KOPT-K1 (cell line): Measurements from ENCODE around the gene CNOT4.
"Not testable (repeated sequence)": the region's sequence is repeated elsewhere in the genome, so short reads cannot be mapped to it uniquely, and the experiment has no call there.

Source experiments
- H3K27ac ChIP-seq: fragments of 200-600 bp; sonication (generic); 2 replicates; pipeline ENCODE4 v1.5.1; 2016; ENCODE audit warnings: antibody characterized with exemption, mild to moderate bottlenecking, low read depth, low read length; ENCODE audit not compliant: poor library complexity, severe bottlenecking
- H3K36me3 ChIP-seq: fragments of 200-600 bp; sonication (generic); 2 replicates; pipeline ENCODE4 v1.5.1; 2017; ENCODE audit warnings: antibody characterized with exemption, mild to moderate bottlenecking, low read length, moderate library complexity; ENCODE audit not compliant: insufficient read depth
- H3K9me3 ChIP-seq: fragments of 200-600 bp; sonication (generic); 2 replicates; pipeline ENCODE4 v1.5.1; 2017; ENCODE audit warnings: antibody characterized with exemption, low read length, mild to moderate bottlenecking; ENCODE audit not compliant: insufficient read depth, poor library complexity, severe bottlenecking

Gene CNOT4

DNA sequence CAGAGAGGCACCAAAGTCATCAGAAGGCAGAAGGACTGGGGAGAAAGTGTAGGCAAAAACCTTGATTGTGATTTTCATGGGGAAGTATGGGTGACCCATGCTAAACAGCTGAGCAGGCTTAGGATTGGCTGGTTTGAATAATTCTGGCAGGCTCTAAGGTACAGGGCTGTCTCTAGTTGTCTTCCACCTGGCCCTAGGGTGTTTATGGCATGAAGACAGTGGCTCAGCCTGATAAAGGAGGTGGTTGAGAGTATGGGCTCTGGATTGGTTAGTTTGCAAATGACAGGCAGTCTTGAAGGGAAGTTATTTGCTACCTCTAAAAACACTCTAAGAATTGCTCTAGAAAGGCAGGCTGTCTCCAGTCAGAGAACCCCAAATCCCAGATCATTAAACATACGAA lies 176.0 kb downstream of the CNOT4 start:
- Histone ChIP-seq H3K36me3 (no peaks in the 10 kb centered on the region), H3K9me3 (no peaks in the 10 kb centered on the region), H3K27ac (no peak overlapping the region)

DNA sequence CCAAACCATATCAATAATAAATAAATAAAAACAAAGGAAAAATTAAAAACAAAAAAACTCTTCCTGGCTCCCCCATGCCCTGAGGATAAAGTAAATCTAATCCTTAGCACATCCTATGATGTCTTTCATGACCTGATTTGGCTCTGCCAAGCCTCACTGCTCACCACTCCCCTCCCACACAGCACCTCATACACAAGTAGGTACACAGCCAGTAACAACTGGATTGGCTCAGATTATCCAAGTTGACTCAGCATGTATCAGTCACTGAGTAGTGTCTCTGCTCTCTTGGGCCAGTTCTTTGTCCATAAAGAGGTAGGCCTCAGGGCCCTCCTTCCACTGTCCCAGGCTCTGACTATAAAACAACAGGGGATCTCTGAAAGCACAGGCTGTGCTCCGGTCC lies 176.7 kb downstream of the CNOT4 start:
- Histone ChIP-seq H3K9me3 (no peaks in the 10 kb centered on the region), H3K36me3 (no peaks in the 10 kb centered on the region), H3K27ac (no peak overlapping the region)

DNA sequence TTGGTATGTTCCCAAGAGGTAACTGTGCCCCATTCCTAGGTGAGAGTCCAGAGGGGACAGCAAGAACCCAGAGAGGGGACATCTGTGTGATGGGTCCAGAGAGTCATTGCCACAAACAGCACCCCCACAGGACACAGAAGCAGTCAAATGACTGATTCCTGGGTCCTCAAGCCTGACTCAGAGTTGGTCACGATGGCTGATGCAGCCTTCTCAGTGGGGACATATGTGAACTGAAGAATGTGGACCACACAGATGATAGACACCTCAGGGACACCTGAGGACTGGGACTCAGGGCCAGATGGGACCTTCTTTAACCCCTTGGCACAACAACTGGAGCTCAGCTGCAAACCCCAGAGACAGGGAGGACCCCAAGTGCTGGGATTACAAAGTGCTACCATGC lies 179.8 kb downstream of the CNOT4 start:
- Histone ChIP-seq H3K36me3 (no peaks in the 10 kb centered on the region), H3K9me3 (no peaks in the 10 kb centered on the region), H3K27ac (no peak overlapping the region)

DNA sequence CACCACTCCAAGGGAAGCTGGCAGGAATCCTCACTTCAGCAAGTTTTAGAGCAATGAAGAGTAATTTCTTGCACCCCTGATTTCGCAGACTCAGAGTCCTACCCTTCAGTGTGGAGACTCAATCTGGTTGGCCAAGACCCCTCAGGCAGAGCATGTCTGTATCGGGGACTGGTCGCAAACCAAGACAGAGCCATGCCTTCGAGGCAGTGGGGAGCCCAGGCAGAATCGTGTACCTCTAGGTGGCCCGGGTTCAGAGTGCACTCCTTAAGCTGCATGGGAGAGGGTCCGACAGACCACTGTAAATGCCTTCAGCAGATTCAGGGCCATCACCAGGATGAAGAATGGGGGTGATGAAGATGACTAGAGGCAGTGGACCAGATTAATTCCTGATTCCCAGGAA lies 181.4 kb downstream of the CNOT4 start:
- Histone ChIP-seq H3K9me3 (no peaks in the 10 kb centered on the region), H3K36me3 (no peaks in the 10 kb centered on the region), H3K27ac (no peak overlapping the region)

DNA sequence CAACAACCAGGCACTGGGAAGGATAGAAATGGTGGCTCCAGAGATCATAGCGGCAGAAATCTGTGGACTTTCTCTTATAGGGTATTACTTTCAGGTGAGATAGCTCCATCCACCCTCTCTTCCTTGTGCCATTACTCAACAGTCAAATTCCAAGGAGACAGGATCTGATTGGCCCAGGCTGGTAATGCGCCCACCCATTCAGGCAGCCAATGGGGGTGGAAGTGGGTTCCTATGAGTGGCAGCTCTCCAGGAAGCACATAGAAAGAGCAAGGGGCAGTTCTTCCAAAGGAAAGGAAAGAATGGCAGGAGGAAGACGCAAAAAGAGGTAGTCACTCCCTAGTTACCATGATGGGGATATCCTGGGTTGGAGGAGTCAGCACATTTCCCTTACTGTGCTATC lies 181.8 kb downstream of the CNOT4 start:
- H3K36me3 ChIP-seq, result no peaks in the 10 kb centered on the region
- H3K27ac ChIP-seq, result no peak overlapping the region
- H3K9me3 ChIP-seq, result no peaks in the 10 kb centered on the region

DNA sequence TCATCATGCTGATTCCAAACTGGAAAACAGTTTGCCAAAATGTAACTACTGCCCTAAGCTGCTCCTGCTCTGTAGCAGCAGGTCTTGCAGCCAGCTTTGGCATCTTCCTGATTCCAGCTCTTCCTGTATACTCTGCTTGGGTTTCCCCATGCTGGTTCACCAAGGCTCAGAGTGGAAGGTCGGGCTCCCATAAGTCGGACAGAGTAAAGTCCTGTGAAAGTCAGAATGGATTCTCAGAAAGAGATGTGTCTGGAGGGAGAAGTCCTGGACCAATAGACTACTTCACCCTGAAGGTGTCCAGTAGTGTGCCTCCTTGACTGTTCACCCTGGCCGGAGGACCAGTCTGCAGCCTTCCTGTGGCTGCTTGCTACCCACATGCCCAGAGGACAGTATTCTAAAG lies 182.4 kb downstream of the CNOT4 start:
- no peak overlapping the region for H3K27ac ChIP-seq
- H3K9me3 ChIP-seq, result no peaks in the 10 kb centered on the region
- H3K36me3 ChIP-seq, result no peaks in the 10 kb centered on the region

DNA sequence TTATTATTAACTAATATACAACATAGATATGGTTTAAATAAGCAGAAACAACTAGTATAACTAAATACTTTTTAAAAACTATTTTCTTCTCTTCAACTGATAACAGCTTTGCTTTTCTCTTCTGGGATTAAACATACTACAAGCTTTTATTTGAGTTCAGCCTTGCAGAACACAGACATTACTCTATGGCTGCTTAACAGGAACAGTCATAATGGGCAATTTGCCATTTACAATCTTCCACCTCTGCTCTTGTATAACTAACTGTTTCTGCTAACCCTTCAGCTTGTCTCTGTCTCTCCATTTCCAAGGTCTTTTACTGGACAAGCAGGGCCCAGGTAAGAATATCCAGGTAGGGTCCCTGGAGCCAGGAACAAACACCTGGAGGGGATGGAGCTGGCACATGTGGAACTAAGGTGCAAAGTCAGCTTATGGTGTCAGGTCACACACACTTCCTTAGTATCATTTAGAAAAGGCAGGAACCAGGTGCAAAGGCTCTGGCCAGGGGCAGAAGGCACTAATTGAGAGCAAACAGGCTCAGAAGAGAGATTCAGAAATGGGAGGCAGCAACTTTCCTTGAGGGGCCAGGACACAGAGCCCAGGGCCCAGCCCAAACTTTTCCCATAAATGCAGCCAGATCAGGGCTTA lies 183.1 kb downstream of the CNOT4 start:
- Histone ChIP-seq H3K9me3 (no peaks in the 10 kb centered on the region), H3K36me3 (no peaks in the 10 kb centered on the region), H3K27ac (no peak overlapping the region)

DNA sequence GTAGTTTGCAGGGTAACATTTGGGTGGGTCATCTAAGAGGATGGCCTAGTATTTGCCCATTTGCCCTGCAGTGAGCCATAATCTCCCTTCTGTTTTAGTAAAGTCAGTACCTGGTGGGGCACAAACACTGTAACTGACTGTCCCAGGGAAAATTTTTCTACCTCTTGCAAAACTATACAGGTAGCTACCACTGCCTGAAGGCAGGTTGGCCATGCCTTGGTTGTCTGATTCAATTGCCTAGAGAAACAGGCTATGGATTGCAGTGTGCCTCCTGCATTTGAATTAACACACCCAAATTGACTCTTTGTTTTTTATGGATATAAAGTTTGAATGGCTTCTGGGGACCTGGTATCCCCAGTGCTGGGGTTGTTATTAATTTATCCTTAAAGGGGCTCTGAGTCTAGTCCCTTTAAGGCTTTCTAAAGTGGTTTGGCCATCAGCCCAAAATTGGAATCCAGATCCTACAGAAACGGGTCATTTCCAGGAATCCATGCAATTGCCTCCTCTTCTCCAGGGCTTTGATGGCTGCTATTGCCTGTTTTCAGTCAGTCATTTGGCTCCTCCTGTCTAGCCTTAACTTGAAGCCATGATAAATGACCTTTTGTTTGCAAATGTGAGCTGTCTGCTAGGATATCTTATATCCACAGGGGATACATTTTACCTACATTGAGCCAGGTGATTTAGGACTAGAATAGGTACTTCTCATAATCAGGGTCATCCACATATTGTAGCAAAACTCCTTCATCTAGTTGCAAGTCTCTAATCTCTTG lies 187.1 kb downstream of the CNOT4 start:
- H3K9me3 ChIP-seq, result no peaks in the 10 kb centered on the region
- no peaks in the 10 kb centered on the region for H3K36me3 ChIP-seq
- H3K27ac ChIP-seq, result no peak overlapping the region

DNA sequence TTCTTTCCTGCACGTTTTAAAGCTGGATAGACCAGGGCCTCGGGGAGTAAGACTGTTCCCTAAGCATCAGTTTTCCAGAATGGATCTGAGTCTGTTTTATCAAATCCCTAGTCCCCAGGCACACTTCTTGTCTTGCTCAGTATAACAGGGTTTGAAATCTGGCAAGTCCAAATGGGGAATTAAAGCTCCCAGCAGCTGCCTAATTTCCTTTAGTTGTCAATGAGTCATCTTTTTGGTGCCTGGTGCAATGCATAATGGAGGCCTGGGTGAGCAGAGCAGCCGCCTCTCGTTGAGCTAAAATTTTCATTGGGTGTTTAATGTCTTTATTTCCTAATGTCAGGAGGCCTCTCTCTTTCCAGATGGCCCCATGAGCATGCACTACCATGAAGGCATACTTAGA lies 188.3 kb downstream of the CNOT4 start:
- Histone ChIP-seq H3K36me3 (no peaks in the 10 kb centered on the region), H3K27ac (no peak overlapping the region), H3K9me3 (no peaks in the 10 kb centered on the region)

DNA sequence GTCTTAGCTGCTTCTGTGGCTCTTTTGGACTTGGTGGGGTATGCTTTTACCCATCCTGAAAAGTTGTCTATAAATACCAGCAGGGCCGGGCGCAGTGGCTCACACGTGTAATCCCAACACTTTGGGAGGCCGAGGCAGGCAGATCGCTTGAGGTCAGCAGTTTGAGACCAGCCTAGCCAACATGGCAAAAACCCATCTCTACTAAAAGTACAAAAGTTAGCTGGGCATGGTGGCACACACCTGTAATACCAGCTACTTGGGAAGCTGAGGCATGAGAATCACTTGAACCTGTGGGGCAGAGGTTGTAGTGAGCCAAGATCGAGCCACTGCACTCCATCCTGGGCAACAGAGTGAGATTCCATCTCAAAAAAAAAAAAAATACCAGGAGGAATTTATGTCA lies 188.9 kb downstream of the CNOT4 start:
- not testable (repeated sequence) for H3K36me3 ChIP-seq, H3K9me3 ChIP-seq, H3K27ac ChIP-seq

DNA sequence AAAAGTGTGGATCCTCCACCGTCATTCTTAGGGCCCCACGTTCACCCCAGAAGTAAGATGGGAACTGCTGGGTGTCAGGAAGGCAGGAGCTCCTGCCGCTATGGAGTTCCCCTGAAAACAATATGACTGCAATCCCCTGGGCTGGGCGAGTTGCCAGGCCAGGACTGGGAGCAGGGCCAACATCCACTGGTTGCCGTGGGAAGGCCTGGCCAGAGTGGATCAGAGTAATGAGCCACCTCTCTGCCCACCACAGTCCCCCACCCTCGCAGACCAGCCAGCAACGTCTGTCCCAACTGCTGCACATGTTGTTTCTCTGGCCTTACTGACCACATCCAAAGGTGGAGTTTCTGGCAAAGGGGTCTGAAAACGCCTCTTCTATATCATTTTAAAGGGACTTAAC lies 189.6 kb downstream of the CNOT4 start:
- H3K27ac ChIP-seq, result no peak overlapping the region
- H3K36me3 ChIP-seq, result no peaks in the 10 kb centered on the region
- no peaks in the 10 kb centered on the region for H3K9me3 ChIP-seq

DNA sequence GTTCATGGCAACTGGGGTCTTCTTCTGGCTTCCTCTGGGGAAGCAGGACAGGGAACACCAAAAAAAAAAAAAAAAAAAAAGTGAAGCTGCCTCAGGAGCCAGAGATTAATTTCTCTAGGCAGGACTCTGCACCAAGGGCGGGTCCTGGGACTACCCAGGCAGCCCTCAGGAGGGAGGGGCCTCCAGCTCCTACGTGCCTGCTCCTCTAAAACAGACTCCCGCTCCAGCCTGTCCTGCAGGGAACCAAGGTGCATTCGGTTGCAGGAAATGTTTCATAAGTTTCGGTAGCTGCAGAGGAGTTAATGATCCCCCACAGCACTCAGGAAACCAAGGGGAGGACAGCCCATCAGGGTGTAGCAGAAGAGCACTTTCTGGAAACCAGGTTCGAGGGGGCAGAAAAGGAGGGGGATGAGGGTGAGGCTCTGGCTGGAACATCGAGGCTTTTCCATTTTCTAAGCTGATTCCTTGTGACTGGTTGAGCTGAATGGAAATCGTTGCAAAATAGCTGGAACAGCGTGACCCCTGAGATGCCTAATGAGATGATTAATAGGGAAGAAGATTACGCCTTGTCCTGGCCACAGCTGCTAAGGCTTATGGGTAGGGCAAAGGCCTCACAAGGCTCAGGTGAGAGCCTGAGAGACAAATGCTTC lies 192.1 kb downstream of the CNOT4 start:
- no peak overlapping the region for H3K27ac ChIP-seq
- no peaks in the 10 kb centered on the region for H3K36me3 ChIP-seq
- H3K9me3 ChIP-seq, result no peaks in the 10 kb centered on the region

DNA sequence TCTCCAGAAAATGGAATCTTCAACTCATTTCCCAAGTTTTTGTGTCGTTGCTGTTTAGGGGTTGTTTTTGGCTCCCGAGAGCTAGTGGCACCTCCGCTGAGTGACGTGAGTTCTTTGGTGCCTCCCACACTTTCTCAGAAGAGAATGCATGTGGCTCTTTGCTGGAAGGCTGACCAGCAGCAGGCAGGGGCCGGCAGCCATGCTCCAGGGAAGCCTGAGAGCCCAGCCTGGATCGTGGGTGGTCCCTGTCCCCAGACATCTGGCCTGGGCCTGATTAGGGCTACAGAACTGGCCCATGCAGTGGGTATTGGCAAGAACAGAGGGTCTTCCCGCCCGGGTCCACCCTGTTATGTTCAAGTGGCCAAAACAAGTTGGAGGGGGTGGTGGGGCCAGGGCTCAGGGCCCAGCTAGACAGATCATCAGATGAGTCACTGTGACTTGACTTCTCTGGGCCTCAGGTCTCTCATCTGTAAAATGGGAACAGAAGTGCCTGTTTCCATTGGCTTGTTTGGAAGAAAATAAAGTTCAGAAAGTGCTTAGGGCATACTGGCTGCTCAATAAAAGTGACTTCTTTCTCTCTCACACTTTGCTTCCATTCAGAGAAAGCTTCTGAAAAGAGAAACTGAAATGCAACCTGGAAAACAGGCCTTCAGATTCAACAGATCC lies 193.1 kb downstream of the CNOT4 start:
- Histone ChIP-seq H3K9me3 (no peaks in the 10 kb centered on the region), H3K36me3 (no peaks in the 10 kb centered on the region), H3K27ac (no peak overlapping the region)

DNA sequence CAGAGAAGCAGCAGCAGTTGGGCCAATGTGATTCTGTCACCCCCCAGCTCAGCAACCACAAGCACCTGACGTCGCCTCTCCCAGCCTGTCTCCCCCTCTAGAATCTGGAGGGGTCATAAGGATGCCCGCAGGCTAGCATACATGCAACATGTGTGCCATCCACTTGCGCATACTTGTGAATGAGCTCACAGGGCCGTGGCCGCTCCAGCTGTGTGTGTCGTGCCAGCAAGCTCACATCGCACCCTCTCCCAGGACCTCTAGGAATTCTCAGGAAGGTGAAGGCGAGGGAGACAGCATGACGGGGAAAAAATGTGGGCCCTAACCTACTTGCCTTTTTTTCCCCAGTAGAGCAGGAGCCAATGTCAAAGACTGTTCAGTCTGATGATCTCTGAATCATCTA lies 195.9 kb downstream of the CNOT4 start:
- Histone ChIP-seq H3K9me3 (no peaks in the 10 kb centered on the region), H3K27ac (no peak overlapping the region), H3K36me3 (no peaks in the 10 kb centered on the region)
